ENCODE measurements around the gene ARL16. TPM values are rescaled to one million over a fixed set of nuclear protein-coding genes. Genes with fewer than 3 reads are reported as not detected.

Gene ARL16
- total and polyA plus RNA-seq, 2 of the 8 experiments (the other 6 are each of a cell fraction or from before 2014, with no cell fraction given): 37.0 to 60.8 TPM

DNA sequence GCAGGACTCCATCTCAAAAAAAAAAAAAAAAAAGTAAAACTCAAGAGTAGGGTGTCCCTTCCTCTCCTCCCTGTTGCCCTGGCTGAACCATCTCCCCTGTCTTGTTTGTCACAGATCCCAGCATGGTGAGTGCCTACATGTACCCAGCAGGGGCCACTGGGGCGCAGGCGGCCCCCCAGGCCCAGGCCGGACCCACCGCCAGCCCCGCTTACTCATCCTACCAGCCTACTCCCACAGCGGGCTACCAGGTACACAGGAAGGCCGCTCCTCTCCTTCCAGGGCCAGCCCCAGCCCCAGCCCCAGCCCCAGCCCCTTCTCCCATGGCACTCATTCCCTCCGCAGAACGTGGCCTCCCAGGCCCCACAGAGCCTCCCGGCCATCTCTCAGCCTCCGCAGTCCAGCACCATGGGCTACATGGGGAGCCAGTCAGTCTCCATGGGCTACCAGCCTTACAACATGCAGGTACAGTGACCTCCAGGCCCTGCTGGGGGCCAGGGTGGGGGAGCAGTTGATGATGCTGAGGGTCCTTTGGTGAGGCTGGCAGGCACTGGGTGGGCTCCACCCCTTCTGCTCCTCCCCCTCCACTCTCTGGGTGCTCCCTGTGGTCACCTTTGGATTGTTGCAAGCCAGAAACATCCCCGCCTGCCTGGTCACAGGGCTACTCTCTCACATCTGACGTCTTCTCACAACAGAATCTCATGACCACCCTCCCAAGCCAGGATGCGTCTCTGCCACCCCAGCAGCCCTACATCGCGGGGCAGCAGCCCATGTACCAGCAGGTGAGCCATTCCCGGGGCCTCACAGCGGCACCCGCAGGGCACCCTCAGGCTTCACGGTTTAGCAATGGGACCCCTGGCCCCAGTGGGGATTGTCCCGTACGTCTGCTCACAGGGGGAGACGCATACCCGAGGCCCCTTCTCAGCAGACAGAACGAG lies 17.0 kb upstream of the ARL16 start (continued):
- TF ChIP-seq YY1 (IDR thresholded peaks at IDR 0.05; ENCODE audit: low read depth, low read length) (no peak), ZNF274 (IDR thresholded peaks at IDR 0.05; ENCODE audit: borderline replicate concordance, extremely low read depth, low read length) (no peak), BRCA1 (IDR thresholded peaks at IDR 0.05; ENCODE audit: low read depth, low read length) (no peak)
